Umbilical cord (tissue), 2 donors: ENCODE measurements around the gene FAM161B. TPM values are rescaled to one million over a fixed set of nuclear protein-coding genes. Genes with fewer than 3 reads are reported as not detected.
"Not testable (repeated sequence)": the region's sequence is repeated elsewhere in the genome, so short reads cannot be mapped to it uniquely, and the experiment has no call there.

Source experiments
- DNase-seq: peaks from one replicate; pipeline ENCODE4 v3.0.0-alpha.2; 2015; ENCODE audit warnings: low spot score
- total RNA-seq: library from RNA; depleted of rRNA; stranded (reverse); fragments of >200 nt; gene quantifications from one replicate; pipeline ENCODE4 v1.2.3, GENCODE V29; 2014; ENCODE audit warnings: low replicate concordance; ENCODE audit not compliant: insufficient read depth

FAM161B gene, protein sequence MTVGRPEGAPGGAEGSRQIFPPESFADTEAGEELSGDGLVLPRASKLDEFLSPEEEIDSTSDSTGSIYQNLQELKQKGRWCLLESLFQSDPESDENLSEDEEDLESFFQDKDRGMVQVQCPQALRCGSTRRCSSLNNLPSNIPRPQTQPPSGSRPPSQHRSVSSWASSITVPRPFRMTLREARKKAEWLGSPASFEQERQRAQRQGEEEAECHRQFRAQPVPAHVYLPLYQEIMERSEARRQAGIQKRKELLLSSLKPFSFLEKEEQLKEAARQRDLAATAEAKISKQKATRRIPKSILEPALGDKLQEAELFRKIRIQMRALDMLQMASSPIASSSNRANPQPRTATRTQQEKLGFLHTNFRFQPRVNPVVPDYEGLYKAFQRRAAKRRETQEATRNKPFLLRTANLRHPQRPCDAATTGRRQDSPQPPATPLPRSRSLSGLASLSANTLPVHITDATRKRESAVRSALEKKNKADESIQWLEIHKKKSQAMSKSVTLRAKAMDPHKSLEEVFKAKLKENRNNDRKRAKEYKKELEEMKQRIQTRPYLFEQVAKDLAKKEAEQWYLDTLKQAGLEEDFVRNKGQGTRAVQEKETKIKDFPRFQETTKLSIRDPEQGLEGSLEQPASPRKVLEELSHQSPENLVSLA
- total RNA-seq, result 8.4 TPM

DNA sequence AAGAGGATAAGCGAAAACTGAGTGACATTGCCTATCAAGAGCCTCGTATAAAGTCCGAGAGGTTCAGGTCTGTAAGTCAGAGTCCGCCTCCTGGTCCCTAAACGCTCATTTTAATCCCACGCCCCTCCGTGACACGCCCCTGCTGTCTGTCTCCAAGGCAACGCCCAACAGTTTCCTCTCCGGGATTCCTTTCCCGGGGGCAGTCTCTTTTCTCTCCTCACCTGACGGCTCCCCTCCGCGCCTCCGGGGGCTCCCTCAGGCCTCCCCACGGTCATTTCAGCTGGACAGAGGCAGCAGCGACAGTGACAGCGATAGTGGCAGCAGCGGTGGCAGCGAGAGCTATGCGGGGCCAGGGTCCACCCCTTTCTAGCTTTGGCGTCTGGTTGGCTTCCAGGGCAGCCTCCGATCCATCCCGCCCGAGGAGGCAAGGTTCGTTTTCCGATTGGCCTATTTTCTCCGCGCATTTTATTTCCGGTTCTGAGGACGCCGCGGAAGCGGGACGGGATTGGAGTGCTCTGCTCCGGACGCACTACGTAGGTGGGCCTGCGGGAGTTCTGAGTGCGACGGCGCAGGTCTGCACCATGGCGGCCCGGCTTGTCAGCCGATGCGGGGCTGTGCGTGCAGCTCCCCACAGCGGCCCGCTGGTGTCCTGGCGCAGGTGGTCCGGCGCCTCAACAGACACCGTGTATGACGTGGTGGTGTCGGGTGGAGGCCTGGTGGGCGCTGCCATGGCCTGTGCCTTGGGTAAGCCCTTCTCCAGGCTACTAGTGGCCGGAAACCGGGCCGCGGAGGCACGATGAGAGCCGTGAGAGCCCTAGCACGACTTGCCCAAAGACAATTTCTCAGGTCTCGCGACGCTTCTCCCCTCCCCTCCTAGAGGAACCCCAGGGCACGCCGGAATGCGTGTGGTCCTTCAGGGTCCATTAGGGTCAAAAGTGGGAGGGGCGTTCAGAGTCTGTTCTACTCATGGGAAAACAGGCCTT lies at the start of gene FAM161B, which contains the start of gene COQ6:
TSS of gene FAM161B (minus strand) at position 343 of the 983 bp plus-strand sequence. CDS start at position 275, 68 bp downstream.
TSS of gene COQ6 (plus strand) at position 551 of the 983 bp plus-strand sequence. CDS start at position 582, 31 bp downstream.
- peak; percentile 99 for DNase-seq

DNA sequence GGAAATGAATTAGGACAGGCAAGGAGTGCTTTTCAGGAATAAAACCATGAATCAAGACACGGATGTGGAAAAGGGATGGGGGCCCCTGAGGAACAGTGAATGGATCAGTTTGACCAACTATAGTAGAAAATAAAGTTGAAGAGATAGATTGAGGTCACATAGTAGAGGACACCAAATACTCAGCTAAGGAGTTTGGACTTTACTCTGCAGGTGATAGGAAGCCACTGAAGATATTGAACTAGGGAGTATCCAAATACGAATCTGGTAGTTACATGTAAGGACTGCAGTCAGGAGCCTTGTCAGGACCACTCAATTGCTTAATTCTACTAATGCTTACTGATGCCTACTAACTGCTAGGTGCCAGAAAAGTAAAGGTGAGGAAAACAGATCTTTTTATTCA lies 48.8 kb upstream of the FAM161B start:
- DNase-seq, result no peak

DNA sequence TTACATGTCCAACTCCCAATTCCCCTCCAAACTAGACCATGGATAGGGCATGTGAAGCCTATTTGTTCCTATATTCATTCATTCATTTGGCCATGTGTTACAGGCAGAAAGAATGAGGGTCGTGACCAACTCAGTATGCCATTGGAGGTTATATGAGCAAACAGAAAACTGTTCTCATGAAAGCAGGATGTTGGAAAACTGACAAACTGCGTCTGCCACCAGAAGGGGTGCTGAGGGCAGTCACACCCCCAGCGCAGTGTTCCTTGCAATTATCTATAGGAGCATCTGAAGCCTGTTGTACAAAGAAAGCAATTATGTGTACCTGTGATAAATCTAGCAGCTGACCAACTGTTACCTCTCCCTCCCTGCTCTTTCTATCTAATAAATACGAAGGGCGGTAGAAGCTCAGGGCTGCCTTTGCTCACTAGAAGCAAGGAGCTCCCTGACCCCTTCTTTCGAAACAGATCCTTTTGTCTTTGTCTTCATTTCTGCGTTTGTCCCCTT lies 48.1 kb upstream of the FAM161B start:
- no peak for DNase-seq

DNA sequence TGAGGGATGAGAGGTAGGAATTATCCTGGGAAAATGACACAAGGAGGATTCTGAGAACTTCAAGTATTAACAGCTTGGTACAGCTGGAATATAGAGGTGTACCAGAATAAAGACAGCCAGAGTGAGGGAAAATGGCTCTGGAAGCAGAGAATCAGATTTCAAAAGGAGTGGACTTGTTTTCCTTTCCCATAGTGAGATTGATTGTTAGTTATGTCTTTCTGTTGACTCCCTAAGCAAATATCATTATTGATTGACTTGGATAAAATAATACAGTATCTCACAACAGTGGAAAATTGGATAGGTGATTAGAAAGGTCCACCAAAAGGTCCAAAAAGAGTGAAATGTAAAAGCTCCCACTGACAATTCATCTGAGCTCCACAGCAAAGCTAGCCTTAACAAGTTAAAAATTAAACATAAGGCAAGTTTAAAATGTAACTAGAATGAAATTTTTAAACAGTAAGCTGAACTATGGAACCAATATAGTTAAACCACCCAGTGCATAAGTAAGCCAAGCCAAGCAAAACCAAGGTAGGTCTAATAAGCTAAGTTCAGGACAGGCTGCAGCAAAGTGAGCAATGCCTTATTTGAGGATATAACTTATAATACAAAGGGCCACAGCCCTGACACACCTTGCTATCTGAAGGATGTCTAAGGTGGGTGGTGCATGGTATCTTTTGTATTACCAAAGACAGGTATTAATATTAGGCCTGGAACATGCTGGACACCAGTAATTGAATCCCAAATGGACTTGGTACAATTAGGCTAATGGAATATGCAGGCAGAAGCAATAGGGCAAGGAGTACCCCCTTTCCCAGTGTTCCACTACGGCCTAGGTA lies 47.4 kb upstream of the FAM161B start:
- no peak for DNase-seq

DNA sequence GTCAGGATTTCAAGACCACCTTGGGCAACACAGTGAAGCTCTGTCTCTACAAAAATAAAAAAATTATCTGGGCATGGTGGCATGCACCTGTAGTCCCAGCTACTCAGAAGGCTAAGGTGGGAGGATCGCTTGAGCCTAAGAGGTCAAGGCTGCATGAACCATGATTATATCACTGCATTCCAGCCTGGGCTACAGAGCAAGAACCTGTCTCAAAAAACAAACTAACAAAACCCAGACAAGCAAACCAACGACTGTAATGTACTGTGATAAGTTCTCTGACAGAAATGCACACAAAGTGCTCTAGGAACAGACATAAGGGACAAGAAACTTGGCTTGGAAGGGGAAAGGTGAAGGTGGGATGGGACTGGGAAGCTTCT lies 46.8 kb upstream of the FAM161B start:
- DNase-seq, result no peak

DNA sequence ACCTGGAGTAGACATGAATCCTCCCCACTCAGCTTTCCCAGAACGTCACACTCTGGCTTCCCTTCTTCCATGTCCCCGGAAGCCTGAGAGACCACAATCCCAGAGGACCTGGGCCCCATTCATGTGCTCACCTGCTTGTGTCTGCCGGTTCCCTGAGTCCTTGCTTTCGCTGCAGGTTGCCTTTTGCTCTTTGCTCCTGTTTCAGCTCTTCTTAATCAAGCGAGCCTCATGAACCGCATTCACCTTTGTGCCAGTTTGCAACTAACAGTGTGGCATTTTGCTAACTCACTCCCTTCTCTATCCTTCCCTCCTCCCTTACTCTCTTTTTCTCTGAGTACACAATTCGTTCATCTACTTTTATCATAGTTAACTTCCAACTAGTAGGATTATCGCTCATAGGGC lies 46.1 kb upstream of the FAM161B start:
- no peak for DNase-seq

DNA sequence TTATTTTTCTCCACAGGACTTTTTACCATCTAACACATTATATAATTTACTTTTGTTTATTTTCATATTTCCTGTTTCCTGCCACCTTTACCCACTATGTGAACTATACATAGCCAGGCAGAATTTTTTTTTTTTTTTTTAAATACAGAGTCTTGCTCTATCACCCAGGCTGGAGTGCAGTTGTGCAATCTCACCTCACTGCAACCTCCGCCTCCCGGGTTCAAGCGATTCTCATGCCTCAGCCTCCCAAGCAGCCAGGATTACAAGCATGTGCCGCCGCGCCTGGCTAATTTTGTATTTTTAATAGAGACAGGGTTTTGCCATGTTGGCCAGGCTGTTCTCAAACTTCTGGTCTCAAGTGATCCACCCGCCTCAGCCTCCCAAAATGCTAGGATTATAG lies 45.0 kb upstream of the FAM161B start:
- not testable (repeated sequence) for DNase-seq

DNA sequence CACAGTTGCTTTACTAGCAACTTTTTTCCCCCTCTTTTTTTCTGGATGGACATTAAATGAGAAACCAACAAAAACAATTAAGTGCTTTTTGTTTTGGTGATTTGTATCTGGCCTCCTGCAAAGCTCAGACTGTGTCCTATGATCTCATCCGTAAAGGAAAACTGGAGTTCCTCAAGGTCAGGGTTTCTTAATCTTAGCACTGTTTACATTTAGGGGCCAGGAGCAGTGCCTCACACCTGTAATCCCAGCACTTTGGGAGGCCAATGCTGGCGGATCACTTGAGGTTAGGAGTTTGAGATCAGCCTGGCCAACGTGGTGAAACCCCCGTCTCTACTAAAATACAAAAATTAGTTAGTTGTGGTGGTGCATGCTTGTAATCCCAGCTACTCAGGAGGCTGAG lies 41.2 kb upstream of the FAM161B start:
- no peak for DNase-seq

DNA sequence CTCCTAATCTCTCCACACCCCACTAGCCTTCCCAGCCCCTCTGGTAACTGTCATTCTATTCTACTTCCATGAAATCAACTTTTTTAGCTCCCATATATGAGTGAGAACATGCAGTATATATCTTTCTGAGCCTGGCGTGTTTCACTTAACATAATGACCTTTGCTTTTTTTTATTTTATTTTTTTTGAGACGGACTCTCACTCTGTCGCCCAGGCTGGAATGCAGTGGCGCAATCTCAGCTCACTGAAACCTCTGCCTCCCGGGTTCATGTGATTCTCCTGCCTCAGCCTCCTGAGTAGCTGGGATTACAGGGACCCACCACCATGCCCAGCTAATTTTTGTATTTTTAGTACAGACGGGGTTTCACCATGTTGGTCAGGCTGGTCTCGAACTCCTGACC lies 38.8 kb upstream of the FAM161B start:
- not testable (repeated sequence) for DNase-seq

DNA sequence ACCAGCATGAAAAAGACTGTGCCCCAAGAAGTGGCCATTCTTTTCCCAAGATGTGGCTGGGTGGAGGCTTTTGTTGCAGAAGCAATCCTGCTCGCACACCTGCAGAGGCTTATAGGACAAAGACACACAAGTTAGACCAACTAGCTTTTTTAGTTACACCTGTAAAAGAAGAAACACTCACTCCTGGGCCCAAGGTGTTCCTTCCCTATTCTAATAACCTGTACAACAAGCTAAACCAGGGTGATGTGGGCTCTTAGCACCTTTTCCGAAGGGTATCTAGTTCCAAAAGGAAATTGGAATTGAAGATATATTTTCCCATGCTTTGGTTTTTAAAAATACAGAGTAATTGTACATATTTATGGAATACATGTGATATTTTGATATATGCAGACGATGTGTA lies 38.2 kb upstream of the FAM161B start:
- no peak for DNase-seq

DNA sequence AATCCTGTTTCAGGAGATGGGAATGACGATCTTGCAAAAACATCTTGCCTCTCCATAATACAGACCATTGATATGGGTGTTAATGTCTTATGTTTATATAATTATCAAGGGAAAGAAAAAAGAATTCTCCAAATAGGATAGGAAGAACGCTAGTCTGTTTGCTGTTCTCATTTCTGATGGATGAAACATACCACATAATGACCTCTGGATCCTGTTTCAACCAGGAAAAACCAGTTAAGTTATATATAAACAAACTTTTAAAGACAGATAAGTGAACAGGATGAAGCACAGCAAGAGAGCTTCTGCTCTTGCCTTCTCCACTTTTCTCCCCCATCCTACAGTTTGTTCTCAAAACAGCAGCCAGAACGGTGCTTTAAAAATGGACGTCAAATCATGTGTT lies 28.0 kb upstream of the FAM161B start:
- no peak for DNase-seq

DNA sequence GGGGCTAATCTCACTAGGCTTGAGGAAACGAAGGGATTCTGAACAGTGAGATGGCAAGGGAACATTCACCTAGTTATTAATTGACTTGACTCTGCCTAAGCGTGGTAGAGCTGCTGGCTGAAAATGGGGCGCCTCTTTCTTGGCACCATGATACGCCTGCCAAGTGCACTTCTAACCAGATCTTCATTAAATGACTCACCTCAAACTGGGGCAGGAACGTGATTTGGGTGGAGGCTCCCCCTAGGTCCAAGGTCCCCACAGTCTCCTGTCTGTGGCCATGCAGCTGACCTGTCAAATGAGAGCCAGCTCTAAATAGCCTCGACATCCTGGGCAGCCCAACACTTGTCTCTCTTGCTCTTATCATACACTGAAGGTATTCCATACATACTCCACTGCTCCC lies 26.2 kb upstream of the FAM161B start:
- DNase-seq, result no peak

DNA sequence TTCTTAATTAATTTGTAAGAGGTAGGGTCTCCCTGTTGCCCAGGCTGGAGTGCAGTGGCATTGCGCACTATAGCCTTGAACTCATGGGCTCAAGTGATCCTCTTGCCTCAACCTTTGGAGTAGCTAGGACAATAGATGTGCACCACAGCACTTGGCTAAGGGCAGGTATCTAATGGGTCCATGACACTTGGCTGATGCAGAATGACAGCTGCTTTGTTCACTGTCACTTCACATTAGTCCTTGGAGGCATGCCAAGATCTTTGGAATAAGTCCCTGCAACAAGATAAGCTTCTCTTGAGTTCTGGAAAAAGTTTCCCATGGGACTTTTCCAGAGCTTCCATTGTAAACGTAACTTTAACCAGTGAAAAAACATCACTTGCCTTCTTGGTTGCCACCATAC lies 23.6 kb upstream of the FAM161B start:
- no peak for DNase-seq

DNA sequence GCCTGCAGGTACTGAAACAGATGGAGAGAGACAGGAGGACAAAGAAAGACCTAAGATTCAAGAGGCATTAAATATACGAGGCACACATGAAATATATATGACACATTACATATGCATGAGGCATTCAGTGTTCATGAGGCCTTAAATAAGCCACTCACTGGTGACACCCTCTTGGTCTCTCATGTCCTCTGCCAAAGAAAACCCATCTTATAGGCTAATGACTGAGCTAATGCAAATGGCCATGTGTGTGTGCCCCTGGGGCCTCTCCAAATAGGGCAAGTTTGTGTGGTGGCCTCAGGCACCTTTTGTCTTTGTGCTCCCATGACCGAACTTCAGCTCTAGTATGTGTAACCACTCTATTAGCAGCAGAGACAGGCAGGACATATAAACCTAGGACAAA lies 19.0 kb upstream of the FAM161B start:
- DNase-seq, result no peak

DNA sequence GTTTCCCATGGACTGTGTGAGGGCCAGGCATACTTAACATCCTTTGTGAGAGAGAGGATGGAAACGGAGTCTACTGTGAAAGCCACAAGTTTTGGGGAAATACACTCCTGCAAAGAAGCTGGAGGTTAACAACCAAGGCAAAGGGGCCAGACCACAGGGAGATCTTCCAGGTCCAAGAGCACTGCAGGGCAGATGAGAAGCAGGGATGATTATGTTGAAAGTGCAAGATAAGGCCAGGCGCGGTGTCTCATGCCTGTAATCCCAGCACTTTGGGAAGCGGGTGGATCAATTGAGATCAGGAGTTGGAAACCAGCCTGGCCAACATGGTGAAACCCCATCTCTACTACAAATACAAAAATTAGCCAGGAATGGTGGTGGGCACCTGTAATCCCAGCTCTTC lies 15.3 kb upstream of the FAM161B start:
- peak; percentile 56 for DNase-seq

DNA sequence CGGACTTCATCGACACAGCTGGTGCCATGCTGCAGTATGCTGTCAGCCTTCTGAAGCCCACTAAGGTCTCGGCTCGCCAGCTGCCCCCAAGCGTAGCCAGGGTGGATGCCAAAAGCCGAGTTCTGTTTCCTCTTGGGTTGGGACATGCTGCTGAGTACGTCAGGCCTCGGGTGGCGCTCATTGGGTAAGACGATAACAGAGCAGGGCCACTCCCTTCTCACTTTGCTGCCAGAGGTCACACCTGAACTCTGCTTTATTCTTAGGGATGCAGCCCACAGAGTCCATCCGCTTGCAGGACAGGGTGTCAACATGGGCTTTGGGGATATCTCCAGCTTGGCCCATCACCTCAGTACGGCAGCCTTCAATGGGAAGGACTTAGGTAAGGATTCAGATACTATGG lies 11.3 kb upstream of the FAM161B start:
- no peak for DNase-seq

DNA sequence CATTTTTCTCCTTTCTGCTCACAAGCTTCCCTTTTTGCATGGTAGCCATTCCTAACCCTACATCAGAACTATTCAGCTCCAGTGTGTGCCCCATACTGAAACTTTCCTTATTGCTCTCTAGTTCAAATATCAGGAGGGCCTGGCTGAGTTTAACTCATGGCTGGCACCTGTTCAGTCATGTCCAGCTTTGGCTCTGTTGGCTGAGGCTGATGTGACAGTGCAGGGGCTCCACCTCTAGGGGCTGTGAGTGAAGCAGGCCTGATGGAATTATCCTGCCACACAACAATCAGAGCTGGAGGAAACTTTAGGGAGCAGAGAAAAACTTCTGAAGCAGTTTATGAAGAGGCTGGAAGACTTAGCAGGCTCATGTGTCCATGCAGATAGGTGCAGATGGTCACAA lies 8.7 kb upstream of the FAM161B start:
- no peak for DNase-seq

DNA sequence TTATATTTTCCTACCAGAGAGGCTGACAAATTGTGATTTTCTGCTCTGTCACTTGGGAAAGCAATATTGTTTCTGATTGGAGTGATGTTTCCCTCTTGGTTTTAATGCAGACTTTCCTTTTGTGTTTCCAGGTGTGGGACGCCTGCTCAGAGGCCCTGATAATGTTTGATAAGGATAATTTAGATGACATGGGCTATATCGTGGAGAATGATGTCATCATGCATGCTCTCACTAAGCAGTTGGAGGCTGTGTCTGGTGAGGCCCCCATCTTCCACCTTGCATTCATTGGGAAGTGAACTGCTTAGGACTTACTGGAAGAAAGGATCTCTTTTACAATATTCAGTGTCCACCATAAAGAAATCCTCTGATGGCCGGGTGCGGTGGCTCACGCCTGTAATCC lies 5.8 kb upstream of the FAM161B start:
- DNase-seq, result no peak

DNA sequence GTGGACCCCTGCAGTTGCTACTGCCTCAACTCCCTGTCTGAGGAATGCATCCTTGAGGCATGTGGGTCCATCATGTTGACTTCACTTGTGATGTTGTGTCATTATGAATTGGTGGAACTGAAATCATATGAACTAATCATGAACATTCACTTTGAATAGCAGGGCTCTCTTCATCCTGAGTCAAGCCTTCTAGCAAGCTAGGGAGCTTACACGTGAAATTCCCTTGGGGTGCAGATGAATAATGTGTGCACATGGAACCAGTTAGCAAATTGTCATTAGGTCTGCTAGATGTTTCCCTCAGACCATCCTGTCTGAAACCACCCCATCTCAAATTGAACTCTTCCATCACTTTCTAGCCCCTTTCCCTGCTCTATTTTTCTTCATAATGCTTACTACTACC lies 3.8 kb upstream of the FAM161B start:
- DNase-seq, result no peak

DNA sequence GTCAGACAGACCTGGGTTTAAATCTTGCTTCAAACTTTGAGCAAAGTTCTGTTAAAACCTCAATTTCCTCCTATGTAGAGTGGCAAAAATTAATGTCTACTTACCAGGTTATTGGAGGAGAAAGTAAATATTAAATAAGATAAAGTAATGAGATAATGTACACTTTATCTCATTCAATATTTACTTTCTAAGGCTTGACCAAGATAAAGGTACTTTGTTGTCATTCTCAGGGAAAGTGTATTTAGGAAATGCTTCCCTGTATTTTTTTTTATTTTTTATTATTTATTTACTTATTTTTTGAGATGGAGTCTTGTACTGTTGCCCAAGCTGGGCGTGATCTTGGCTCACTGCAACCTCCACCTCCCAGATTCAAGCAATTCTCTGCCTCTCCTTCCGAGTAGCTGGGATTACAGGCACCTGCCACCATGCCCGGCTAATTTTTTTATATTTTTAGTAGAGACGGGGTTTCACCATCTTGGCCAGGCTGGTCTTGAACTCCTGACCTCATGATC lies 4.7 kb downstream of the FAM161B start:
- DNase-seq, result no peak
